ENCODE data around the gene ABHD1. TPM values are rescaled to one million over a fixed set of nuclear protein-coding genes. Genes with fewer than 3 reads are reported as not detected.

ABHD1 gene
- total RNA-seq, 2 donors from 2014 or later, result 0.29 to 1.0 TPM

DNA sequence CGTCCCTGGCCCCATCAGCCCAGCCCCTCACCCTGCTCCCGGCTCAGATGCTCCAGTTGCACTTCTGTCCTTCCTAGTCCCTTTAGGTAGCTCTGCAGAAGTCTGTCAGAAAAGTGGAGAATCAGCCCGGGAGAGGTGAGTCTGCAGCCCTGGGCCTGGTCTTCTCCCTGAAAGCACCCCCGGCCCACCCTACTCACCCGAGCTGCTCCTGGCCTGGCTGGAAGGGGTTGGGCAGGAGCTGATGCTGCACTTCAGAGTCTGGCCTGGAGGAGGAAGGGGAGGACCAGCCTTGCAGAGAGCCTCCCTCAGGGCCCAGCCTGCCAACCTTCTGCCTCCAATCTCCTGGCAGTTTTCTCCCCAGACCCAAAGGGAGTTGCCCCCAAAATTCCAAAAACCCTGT lies 21.3 kb upstream of the ABHD1 start:
- no peaks in the 10 kb centered on the region for H3K9me3 ChIP-seq (ENCODE audit: control insufficient read depth, low read length)

DNA sequence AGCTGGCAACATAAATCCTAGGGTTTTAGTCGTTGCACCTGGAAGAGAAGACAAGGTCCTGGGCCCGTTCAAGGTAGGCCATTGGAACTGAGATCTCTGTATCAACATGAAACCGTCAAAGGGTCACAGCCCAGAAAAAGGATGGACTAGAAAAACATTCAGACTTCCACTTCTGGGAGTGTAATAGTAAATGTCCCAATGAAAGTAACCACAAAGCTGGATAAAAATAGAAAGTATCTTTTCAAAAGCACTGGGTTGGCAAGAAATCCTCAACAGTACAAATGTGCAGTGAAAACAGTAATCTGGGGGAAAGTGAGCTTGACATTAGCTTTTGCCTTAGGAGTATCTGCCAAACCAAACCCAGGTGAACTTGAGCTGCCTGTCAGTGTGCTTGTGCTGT lies 17.6 kb upstream of the ABHD1 start:
- H3K27ac Mint-ChIP-seq, result no peak overlapping the region
- 83 to 90% methylated on average over 3 of the region's 3 CpGs for WGBS, 2 experiments (ENCODE audit: insufficient coverage in 1 of 2, insufficient read length in 1 of 2)

More for the DNA sequence above, 21.3 kb upstream of the ABHD1 start:
- H3K27ac Mint-ChIP-seq, result no peak overlapping the region
- peaks cover 6% of the 10 kb centered on the region for H3K27me3 ChIP-seq (ENCODE audit: control insufficient read depth, insufficient read depth, low read length, poor library complexity, severe bottlenecking)
- no peak overlapping the region for H3K4me3 Mint-ChIP-seq
- no peaks in the 10 kb centered on the region for H3K9me3 Mint-ChIP-seq
- H3K4me1 ChIP-seq (ENCODE audit: control insufficient read depth, insufficient read depth, low read length), result no peaks in the 10 kb centered on the region
- no peak for DNase-seq
- H3K4me3 ChIP-seq (ENCODE audit: low read length), result no peak overlapping the region
- H3K36me3 Mint-ChIP-seq (ENCODE audit: low read depth), result no peaks in the 10 kb centered on the region
- 92% methylated on average over 5 of the region's 5 CpGs; no CpG with 5 or more reads in 1 of the 2 experiments for WGBS, 2 experiments (ENCODE audit: insufficient coverage in 1 of 2, insufficient read length in 1 of 2)
- no peaks in the 10 kb centered on the region for H3K4me1 Mint-ChIP-seq
- TF ChIP-seq, protein P1, sequence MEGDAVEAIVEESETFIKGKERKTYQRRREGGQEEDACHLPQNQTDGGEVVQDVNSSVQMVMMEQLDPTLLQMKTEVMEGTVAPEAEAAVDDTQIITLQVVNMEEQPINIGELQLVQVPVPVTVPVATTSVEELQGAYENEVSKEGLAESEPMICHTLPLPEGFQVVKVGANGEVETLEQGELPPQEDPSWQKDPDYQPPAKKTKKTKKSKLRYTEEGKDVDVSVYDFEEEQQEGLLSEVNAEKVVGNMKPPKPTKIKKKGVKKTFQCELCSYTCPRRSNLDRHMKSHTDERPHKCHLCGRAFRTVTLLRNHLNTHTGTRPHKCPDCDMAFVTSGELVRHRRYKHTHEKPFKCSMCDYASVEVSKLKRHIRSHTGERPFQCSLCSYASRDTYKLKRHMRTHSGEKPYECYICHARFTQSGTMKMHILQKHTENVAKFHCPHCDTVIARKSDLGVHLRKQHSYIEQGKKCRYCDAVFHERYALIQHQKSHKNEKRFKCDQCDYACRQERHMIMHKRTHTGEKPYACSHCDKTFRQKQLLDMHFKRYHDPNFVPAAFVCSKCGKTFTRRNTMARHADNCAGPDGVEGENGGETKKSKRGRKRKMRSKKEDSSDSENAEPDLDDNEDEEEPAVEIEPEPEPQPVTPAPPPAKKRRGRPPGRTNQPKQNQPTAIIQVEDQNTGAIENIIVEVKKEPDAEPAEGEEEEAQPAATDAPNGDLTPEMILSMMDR (conservative IDR thresholded peaks at IDR 0.05), result no peak
- H3K9ac ChIP-seq (ENCODE audit: extremely low read depth, low read length, poor library complexity, severe bottlenecking), result no peak overlapping the region
- peaks cover 3% of the 10 kb centered on the region for H3K27me3 Mint-ChIP-seq (ENCODE audit: insufficient read depth)
- H3K36me3 ChIP-seq (ENCODE audit: control insufficient read depth, insufficient read depth, low read length), result no peaks in the 10 kb centered on the region
- H3K27ac ChIP-seq (ENCODE audit: low read depth, low read length), result no peak overlapping the region

DNA sequence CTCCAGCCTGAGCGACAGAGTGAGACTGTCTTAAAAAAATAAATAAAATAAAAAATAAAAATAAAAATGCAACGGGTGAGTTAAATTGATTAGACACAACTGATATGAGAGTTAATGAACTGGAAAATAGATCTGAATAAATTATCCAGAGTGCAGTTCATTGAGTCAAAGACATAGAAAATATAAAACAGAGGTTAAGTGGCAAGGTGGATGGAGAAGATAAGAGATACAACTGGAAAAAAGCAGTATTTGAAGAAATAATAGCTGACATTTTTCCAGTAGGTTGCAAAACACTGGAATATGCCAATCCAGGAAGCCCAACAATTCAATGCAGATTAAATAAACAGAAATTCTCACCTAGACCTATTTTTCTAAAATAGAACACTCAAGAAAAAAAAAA lies 15.4 kb upstream of the ABHD1 start:
- no peaks in the 10 kb centered on the region for H3K9me3 ChIP-seq (ENCODE audit: control insufficient read depth, low read length)
- WGBS, 2 experiments (ENCODE audit: insufficient coverage in 1 of 2, insufficient read length in 1 of 2), result 83 to 84% methylated on average over 1 of the region's 2 CpGs
- Mint-ChIP-seq H3K4me3 (no peak overlapping the region), H3K27ac (no peak overlapping the region), H3K9me3 (no peaks in the 10 kb centered on the region), H3K36me3 (ENCODE audit: low read depth) (no peaks in the 10 kb centered on the region), H3K4me1 (no peaks in the 10 kb centered on the region), H3K27me3 (ENCODE audit: insufficient read depth) (peaks cover 7% of the 10 kb centered on the region)
- H3K27me3 ChIP-seq (ENCODE audit: control insufficient read depth, insufficient read depth, low read length, poor library complexity, severe bottlenecking), result peaks cover 6% of the 10 kb centered on the region
- H3K27ac ChIP-seq (ENCODE audit: low read depth, low read length), result no peak overlapping the region
- H3K36me3 ChIP-seq (ENCODE audit: control insufficient read depth, insufficient read depth, low read length), result no peaks in the 10 kb centered on the region
- TF ChIP-seq, protein P1 (conservative IDR thresholded peaks at IDR 0.05), result no peak
- no peaks in the 10 kb centered on the region for H3K4me1 ChIP-seq (ENCODE audit: control insufficient read depth, insufficient read depth, low read length)
- DNase-seq, result no peak
- H3K9ac ChIP-seq (ENCODE audit: extremely low read depth, low read length, poor library complexity, severe bottlenecking), result no peak overlapping the region
- H3K4me3 ChIP-seq (ENCODE audit: low read length), result no peak overlapping the region

More for the DNA sequence above, 17.6 kb upstream of the ABHD1 start:
- peaks cover 6% of the 10 kb centered on the region for H3K27me3 ChIP-seq (ENCODE audit: control insufficient read depth, insufficient read depth, low read length, poor library complexity, severe bottlenecking)
- no peak for DNase-seq
- no peak overlapping the region for H3K27ac ChIP-seq (ENCODE audit: low read depth, low read length)
- Mint-ChIP-seq H3K36me3 (ENCODE audit: low read depth) (no peaks in the 10 kb centered on the region), H3K9me3 (no peaks in the 10 kb centered on the region), H3K4me1 (no peaks in the 10 kb centered on the region), H3K27me3 (ENCODE audit: insufficient read depth) (peaks cover 3% of the 10 kb centered on the region), H3K4me3 (no peak overlapping the region)
- H3K4me3 ChIP-seq (ENCODE audit: low read length), result no peak overlapping the region
- TF ChIP-seq, protein P1 (conservative IDR thresholded peaks at IDR 0.05), result no peak
- H3K4me1 ChIP-seq (ENCODE audit: control insufficient read depth, insufficient read depth, low read length), result no peaks in the 10 kb centered on the region
- H3K9ac ChIP-seq (ENCODE audit: extremely low read depth, low read length, poor library complexity, severe bottlenecking), result no peak overlapping the region
- H3K9me3 ChIP-seq (ENCODE audit: control insufficient read depth, low read length), result no peaks in the 10 kb centered on the region
- no peaks in the 10 kb centered on the region for H3K36me3 ChIP-seq (ENCODE audit: control insufficient read depth, insufficient read depth, low read length)

Data from endodermal cell (in vitro differentiated cells).